ENCODE data around the gene WNT3.
"Not testable (repeated sequence)": the region's sequence is repeated elsewhere in the genome, so short reads cannot be mapped to it uniquely, and the experiment has no call there.

WNT3 gene

DNA sequence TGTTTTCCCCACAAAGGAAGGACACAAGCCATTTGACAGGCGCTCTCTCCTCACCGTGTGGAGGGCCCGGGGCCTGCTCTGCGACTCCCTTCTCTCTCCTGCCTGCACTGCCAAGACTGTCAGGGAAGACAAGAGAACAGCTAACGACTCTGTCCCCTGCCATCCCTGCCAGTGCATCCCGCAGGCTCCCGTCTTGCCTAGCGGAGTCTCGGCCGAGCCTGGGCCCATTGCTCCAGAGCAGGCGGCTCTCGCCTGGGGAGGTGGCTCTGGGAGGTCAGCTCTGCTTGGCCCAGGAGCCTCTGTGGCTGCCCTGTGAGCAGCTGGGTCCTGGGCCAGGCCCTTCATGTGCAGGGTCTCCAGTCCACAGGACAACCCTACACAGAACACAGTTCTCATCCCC lies 53.0 kb downstream of the WNT3 start:
- DNase-seq (ENCODE audit: low read depth in 2 of 2) = no peak

DNA sequence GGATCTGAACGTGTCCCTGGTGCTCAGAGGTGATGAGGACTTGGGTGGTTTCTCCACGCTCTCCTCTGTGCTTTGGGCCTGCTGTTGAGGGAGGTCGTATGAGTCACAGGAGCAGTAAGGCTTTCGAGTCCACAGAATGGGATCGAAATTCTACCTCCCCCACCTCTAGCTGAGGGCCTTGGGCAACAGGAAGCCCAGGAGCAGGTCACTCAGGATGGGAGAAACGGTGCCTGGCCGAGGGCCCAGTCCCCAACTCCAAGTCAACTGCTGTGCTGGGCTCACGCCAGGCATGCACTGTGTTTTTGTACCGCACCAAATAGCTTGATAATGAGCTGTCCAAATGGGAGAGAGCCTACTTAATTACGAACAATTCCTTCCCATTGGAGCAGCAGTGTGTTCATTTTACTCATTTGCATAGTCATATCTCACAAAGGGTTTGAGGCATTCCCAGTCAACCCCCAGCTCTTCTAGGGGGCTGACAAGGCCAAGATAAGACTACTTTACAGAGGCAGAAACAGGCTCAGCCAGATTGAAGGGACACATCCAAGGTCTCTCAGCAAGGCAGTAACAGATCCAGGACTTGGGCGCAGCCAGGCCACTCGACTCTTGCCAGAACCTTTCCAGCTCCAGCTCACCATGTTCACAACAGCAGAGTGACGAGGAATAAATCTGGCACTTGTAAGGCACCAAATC lies 53.6 kb downstream of the WNT3 start:
- no peak for DNase-seq (ENCODE audit: low read depth in 2 of 2)

- DNase-seq (ENCODE audit: low read depth in 2 of 2) = no peak
These were observed 54.3 kb downstream of the WNT3 start for GRCh38 chr17:46764000-46764708.

GRCh38 chr17:46763416-46763815 lies 55.1 kb downstream of the WNT3 start:
- DNase-seq (ENCODE audit: low read depth in 2 of 2) = no peak

DNA sequence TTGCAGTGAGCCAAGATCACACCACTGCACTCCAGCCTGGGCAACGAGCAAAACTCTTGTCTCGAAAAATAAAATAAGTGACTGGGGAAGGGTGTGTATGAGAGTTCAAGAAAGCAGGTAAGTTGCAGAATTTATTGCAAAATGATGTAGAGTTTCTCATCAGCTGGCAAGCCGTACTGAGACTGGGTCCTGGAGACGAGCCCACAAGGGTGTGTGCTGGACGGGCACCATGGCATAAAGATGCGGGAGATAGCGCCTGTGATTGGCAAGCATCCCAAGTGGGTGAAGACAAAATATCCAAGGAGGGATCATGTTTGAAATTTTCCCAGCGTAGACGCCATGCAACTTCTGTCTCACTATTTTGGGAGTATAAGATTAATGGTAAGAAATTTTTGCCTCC lies 59.4 kb downstream of the WNT3 start:
- no peak for DNase-seq (ENCODE audit: low read depth in 2 of 2)

DNA sequence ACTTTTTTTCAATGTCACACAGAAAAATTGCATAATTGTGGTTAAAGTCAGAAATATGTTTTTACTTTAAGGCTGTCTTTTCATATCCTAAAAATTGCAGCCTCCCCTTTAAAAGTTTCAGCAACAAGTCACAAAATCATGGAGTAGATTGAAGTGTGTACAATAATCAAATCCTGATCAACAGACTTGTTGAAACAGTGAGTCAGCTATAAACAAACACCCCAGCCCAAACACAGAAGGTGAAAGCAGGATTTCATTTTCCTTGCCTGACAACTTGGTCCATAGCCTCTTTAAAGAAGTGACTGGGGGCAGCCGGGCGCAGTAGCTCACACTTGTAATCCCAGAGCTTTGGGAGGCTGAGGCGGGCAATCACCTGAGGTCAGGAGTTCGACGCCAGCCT lies 59.9 kb downstream of the WNT3 start:
- no peak for DNase-seq (ENCODE audit: low read depth in 2 of 2)

- not testable (repeated sequence) for DNase-seq (ENCODE audit: low read depth in 2 of 2)
These were observed 60.9 kb downstream of the WNT3 start for GRCh38 chr17:46757588-46757987.

DNA sequence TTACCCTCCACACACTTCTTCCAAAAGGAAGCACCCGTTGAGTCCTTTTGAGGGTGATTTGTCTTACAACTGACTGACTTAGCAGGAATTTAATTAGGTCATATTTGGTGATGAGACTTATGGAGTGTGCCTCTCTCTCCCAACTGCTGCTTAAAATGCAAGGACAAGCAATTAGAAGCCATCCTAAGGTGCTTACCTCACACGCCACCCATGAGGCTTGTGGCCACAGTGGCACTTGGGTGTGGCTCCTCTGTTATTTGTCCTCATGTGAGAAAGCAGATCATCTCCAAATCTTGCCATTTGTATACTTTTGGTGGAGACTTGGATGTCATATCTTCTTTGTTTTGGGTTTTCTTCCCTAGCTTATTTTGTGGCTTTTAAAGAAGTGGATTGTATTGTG lies 61.6 kb downstream of the WNT3 start:
- DNase-seq (ENCODE audit: low read depth in 2 of 2) = no peak

- DNase-seq (ENCODE audit: low read depth in 2 of 2) = no peak
These were observed 62.3 kb downstream of the WNT3 start for GRCh38 chr17:46756081-46756735.

- DNase-seq (ENCODE audit: low read depth in 2 of 2) = no peak
These were observed 64.7 kb downstream of the WNT3 start for GRCh38 chr17:46753776-46754175.

GRCh38 chr17:46751425-46751824 lies 67.1 kb downstream of the WNT3 start:
- no peak for DNase-seq (ENCODE audit: low read depth in 2 of 2)

DNA sequence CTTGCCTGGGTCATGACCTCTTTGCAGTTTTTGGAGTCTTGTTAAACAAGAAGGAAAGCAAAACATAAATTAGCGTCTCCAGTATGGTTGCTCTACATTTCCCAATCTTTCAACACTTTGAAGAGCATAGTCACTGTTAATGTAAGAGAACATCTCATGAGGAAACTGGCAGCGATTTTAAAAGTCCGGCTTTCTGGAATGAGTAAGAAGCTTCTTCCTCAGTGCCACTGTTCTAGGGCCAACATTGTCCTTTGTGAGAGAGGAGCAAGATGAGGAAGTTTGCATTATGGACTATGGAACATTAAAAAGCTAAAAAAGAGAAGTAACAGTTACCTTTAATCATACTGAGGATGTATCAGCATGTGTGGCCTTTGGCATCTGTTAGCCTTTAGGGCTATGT lies 73.1 kb downstream of the WNT3 start:
- no peak for DNase-seq (ENCODE audit: low read depth in 2 of 2)

GRCh38 chr17:46744441-46744840 lies 74.1 kb downstream of the WNT3 start:
- no peak for DNase-seq (ENCODE audit: low read depth in 2 of 2)

DNA sequence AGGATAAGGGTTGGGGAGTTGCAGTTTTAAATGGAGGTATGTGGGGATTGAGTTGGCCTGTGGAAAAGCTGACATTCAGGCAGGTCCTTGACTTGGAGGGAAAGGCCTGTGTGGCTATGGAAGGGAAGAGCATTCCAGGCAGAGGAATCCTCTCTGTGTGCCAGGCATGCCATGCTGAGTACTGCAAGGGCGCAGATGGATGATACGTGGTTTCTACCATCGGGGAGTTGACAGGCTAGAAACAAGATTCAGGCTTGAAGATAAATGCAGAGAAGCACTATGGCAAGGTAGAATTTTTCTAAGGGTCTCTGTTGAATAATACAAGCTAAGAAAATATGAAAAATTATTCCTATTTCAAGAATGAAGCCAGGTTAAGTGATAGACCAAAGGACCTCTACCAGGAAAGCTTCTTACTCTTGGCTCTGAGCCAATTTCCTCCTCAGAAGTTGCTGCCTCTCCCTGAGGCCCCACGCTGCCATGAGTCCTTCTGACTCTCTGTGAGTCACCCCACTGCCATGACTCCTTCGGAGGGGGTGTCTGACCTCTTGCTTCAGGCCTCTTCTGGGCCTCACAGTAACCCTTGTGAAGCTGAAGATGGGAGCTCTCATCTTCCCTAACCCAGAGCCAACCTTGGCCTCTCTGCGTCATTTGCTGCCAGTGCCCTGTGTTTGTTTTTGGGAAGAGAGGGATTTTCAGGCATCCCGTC lies 75.8 kb downstream of the WNT3 start:
- peak in 1 of 2 donors; percentile 2 for DNase-seq (ENCODE audit: low read depth in 2 of 2)

- DNase-seq (ENCODE audit: low read depth in 2 of 2) = no peak
These were observed 77.3 kb downstream of the WNT3 start for GRCh38 chr17:46741122-46741730.

- no peak for DNase-seq (ENCODE audit: low read depth in 2 of 2)
These were observed 78.5 kb downstream of the WNT3 start for GRCh38 chr17:46739982-46740381.

DNA sequence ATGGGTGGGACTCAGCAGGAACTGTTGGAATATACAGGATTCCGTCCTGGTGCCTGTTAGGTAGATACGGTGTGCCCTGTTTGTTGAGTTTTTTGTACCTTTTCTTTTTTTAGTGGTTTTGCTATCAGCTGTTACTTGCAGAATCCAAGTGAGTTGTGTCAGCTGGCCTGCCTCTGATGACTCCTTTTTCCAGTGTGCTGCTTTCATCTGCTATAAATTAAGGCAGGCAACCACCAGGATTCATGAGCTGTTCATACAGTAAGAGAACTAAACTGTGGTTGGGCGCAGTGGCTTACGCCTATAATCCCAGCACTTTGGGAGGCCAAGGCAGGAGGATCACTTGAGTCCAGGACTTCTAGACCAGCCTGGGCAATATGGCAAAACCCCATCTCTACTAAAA lies 79.9 kb downstream of the WNT3 start:
- DNase-seq (ENCODE audit: low read depth in 2 of 2) = no peak

- no peak for DNase-seq (ENCODE audit: low read depth in 2 of 2)
These were observed 81.2 kb downstream of the WNT3 start for GRCh38 chr17:46737326-46737725.

DNA sequence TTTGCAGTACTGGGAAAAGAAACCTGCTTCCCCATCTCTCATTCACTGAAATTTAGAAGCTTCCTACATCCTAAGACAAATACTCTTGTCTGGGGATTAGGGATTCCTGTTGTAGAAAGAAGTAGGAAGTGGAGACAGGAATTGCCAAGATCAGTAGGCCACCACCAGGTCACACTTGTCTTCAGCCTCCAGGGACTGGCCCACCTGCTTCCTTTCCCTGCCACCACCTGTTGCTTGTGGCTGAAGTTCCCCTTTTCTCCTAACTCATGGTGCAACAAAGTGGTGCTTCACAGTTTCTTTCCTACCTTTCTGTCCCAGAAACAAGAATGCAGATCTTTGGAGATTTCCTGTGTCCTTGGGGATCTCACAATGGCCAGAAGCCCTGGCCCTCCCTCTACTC lies 82.4 kb downstream of the WNT3 start:
- DNase-seq (ENCODE audit: low read depth in 2 of 2) = no peak

- no peak for DNase-seq (ENCODE audit: low read depth in 2 of 2)
These were observed 84.5 kb downstream of the WNT3 start for GRCh38 chr17:46733837-46734475.

GRCh38 chr17:46732754-46733398 lies 85.6 kb downstream of the WNT3 start:
- DNase-seq (ENCODE audit: low read depth in 2 of 2) = no peak

Measured in stimulated activated CD4-positive, alpha-beta T cell treated with anti-CD3 and anti-CD28 coated beads, Interleukin-15, amount 100 ng/mL, for 48 hours (primary cell).